NCI-H1092 (cell line): ENCODE results near the gene TPD52L3.

Experiments used
- DNase-seq: peaks from one replicate; lab custom pipeline; 2025; lab: John Stamatoyannopoulos, UW

Gene TPD52L3

GRCh38 chr9:6328103-6328502 lies at the start of gene TPD52L3:
TPD52L3 (plus strand) TSS chr9:6328375; CDS start chr9:6328596, 221 bp downstream.
- no peak for DNase-seq

- no peak for DNase-seq
These were observed 26.3 kb upstream of the TPD52L3 start for GRCh38 chr9:6301858-6302257.

GRCh38 chr9:6302417-6302816 lies 25.8 kb upstream of the TPD52L3 start:
- no peak for DNase-seq

GRCh38 chr9:6304232-6304631 lies 23.9 kb upstream of the TPD52L3 start:
- DNase-seq, result no peak

DNA sequence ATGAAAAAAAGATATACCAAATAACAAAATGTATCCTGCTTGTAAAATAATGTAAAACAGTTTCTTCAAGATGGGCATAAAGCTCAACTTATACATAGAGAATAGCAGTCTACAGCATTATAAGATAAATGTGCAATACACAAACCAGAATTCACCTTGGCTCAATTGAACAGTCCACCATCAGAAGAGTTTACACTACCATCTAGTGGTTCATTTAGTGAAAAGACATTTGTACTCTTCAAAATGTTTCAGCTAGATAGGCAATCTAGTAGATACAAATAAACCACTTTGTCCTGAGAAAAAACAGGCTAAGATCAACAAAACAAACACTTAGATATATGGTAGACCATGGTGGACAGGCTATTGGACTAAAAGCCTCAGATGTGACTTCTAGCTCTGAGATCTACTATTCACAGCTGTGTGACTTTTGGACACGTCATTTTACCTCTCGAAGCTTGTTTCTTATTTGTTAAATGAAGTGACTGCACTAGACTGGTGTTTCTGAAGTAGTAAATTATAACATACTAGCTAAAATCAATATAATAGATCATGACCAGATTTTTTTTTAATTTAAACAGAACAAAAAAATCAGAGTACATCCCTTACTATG lies 22.1 kb upstream of the TPD52L3 start:
- peak; percentile 37 for DNase-seq

GRCh38 chr9:6307551-6308096 lies 20.6 kb upstream of the TPD52L3 start:
- no peak for DNase-seq

DNA sequence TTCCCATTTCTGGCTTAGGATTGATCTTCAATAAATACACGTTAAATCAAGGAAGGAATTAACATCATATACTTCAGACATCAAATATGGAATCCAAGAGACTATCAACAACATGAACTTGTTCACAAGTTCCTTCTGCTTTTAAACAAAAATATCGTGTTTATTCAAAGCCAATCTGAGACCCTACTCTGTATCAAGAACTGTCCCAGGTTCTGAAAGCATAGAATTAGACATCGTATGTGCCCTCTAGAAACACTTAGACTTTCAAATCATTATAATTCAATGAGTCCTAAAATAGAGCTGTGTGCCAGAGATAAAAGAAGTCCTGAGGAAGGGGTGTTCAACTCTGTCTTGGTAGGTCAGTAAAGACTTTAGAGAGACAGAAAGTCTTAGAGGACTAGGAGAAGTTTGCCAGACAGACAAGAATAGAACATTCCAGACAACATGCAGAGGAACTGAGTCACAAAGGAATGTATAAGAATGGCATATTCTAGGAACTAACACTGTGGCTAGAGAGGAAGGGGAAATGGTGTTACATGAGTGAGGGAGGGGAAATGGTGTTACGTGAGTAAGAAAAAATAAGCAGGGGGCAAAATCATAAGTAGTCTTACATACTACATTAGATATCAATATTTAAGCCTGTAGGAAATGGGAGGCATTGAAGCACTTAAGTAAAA lies 2.9 kb downstream of the TPD52L3 start:
- no peak for DNase-seq

DNA sequence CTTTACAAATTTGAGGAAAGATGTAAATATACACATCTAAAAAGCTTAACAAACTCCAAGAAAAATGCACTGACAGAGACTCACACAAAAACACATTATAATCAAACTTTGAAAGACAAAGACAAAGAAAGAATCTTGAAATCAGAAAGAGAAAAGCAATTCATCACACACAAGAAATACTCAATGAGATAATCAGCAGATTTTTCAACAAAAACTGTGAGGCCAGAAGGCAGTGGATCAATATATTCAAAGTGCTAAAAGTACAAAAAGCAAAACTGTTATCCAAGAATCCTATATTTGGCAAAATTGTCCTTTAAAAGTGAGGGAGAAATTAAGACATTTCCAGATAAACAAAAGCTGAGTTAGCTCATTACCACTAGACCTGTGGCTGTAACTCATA lies 6.1 kb downstream of the TPD52L3 start:
- DNase-seq, result no peak

DNA sequence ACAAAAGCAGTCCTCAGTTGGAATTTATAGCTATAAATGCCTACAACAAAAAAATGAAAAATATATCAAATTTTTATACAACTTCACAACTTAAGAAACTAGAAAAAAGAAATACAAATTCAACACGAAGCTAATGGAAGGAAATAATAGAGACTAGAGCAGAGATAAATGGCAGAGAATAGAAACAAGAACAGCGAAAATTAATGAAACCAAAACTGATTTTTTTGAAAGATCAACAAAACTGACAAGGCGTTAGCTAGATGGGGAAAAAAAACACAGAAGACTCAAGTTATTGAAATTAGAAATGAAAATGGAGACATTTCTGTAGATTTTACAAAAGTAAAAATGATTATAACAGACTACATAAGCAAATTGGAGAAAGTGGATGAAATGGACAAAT lies 20.6 kb downstream of the TPD52L3 start:
- no peak for DNase-seq

GRCh38 chr9:6351737-6352136 lies 23.6 kb downstream of the TPD52L3 start:
- no peak for DNase-seq

DNA sequence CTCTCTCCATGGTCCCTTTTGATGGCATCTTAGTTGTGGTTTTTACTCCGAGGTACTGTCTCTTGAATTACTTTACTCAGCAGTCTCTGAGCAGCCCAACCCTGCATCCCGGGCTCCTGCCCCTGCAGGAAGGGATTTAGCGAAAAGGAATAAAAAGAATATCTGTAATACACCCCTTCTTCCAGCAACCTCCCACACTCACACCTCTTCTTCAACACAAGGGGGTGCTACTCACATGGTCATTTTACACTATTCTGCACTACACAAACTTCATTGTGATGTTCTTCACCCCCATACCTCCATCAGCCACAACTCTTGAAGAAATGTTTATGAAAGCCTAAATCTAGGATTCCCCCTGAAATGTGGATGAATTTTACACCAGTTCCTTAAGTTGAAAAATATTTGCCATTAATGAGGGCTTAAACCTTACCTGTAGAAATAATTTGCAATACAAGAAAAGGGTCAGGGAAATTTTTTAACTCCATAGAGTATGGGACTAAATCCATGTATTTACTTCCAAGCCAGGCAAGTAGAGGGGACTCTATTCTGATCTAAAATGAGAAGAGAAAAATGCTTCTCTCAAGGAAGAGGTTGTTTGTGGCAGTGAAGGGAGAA lies 26.0 kb downstream of the TPD52L3 start:
- peak; percentile 35 for DNase-seq

DNA sequence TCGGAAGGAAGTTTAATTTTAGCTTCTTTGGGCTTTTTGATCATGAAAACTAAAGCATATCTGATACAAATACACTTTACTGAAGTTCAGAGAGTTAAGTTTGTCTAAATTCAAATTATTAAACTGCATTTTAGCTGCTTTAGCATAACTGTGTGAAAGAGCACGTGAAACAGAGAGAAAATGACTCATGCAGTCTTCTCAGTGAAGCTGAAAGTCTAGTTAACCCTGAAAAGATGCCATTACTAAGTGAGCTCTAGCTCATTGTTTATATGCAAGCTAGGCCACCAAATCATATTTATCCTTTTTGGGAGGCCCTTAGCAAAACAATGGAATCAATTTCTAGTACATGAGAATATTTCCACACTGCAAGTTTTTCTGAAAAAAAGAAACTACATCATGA lies 27.6 kb downstream of the TPD52L3 start:
- DNase-seq, result no peak

DNA sequence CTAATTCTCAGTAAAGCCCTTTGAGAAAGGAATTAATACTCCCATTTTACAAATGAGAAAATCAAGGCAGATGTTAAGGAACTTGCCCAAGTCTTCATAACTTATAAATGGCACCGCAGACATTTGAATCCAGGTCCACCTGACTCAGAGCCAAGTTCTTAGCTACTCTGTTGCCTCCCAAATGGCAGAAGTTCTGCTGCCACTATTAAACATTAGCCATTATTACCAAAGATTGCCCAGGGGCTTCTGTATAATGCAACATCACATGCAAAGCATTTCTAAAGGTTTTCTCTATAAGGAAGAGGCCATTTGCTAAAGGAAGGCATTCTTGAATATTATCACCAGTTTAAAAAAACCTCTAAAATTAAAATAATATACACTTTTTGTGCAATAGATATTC lies 28.3 kb downstream of the TPD52L3 start:
- no peak for DNase-seq

GRCh38 chr9:6356904-6357303 lies 28.7 kb downstream of the TPD52L3 start:
- DNase-seq, result no peak

GRCh38 chr9:6367128-6367890 lies 39.1 kb downstream of the TPD52L3 start:
- no peak for DNase-seq

GRCh38 chr9:6368831-6369230 lies 40.7 kb downstream of the TPD52L3 start:
- DNase-seq, result no peak
